Neural cell (in vitro differentiated cells): ENCODE results near the gene C1QTNF9.

Experiments used
- EP300 ChIP-seq: fragments of 450-650 bp; conservative IDR thresholded peaks from 2 replicates; pipeline ENCODE4 v1.6.1; 2014; ENCODE audit warnings: antibody characterized with exemption, mild to moderate bottlenecking, moderate library complexity; ENCODE audit not compliant: poor library complexity, severe bottlenecking
- EZH2 ChIP-seq: fragments of 200-600, 300-800 bp; shearing (Covaris generic), sonication (generic); IDR thresholded peaks from 2 replicates; pipeline ENCODE4 v1.6.1; 2014; ENCODE audit warnings: antibody characterized with exemption, low read length, borderline replicate concordance, mild to moderate bottlenecking; ENCODE audit not compliant: insufficient read depth, poor library complexity, severe bottlenecking
- RAD21 ChIP-seq: fragments of 450-650 bp; conservative IDR thresholded peaks from 2 replicates; pipeline ENCODE4 v1.6.1; 2014; ENCODE audit warnings: antibody characterized with exemption, mild to moderate bottlenecking, moderate library complexity
- REST ChIP-seq: IDR thresholded peaks from 2 replicates; pipeline ENCODE4 v1.6.1; 2012; ENCODE audit warnings: borderline replicate concordance
- SMC3 ChIP-seq: fragments of 450-650 bp; conservative IDR thresholded peaks from 2 replicates; pipeline ENCODE4 v1.6.1; 2014; ENCODE audit warnings: antibody characterized with exemption, mild to moderate bottlenecking, moderate library complexity; ENCODE audit not compliant: poor library complexity
- TF ChIP-seq, protein P1 (sequence below): fragments of 450-650 bp; IDR thresholded peaks from 2 replicates; pipeline ENCODE4 v1.5.1; 2014; ENCODE audit warnings: antibody characterized with exemption, mild to moderate bottlenecking, moderate library complexity; ENCODE audit not compliant: poor library complexity, severe bottlenecking

GRCh38 chr13:24353736-24354135 lies 44.4 kb downstream of the C1QTNF9 start:
- TF ChIP-seq, protein P1, sequence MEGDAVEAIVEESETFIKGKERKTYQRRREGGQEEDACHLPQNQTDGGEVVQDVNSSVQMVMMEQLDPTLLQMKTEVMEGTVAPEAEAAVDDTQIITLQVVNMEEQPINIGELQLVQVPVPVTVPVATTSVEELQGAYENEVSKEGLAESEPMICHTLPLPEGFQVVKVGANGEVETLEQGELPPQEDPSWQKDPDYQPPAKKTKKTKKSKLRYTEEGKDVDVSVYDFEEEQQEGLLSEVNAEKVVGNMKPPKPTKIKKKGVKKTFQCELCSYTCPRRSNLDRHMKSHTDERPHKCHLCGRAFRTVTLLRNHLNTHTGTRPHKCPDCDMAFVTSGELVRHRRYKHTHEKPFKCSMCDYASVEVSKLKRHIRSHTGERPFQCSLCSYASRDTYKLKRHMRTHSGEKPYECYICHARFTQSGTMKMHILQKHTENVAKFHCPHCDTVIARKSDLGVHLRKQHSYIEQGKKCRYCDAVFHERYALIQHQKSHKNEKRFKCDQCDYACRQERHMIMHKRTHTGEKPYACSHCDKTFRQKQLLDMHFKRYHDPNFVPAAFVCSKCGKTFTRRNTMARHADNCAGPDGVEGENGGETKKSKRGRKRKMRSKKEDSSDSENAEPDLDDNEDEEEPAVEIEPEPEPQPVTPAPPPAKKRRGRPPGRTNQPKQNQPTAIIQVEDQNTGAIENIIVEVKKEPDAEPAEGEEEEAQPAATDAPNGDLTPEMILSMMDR: no peak
- TF ChIP-seq EP300 (no peak), SMC3 (no peak), RAD21 (no peak), EZH2 (no peak), REST (no peak)
